IMR-90 (cell line): Measurements from ENCODE around the gene TDRD1. TPM values are rescaled to one million over a fixed set of nuclear protein-coding genes. Genes with fewer than 3 reads are reported as not detected.

ENCODE experiments used
- ATAC-seq: fragments of 200-7000 bp; cut with Tn5 transposase; 2 replicates; pipeline ENCODE4 v1.9.1; 2020; ENCODE audit warnings: low read depth, mild to moderate bottlenecking, moderate library complexity
- BruUV-seq: library from RNA; stranded (reverse); fragments of 400-500 nt; replicated peaks from 2 replicates; lab custom pipeline; 2021; lab: Mats Ljungman, UMichigan
- CTCF ChIA-PET: fragments of 300-600 bp; formaldehyde crosslinking; extraction: SDS; loops from one replicate; lab custom pipeline; 2021; ENCODE audit warnings: antibody characterized with exemption; lab: Yijun Ruan, JAX
- POLR2A ChIA-PET: fragments of 300-600 bp; sonication (Branson Sonifier 250); formaldehyde crosslinking; loops from one replicate; lab custom pipeline; 2022; ENCODE audit warnings: antibody characterized with exemption; ENCODE audit not compliant: unreplicated experiment; lab: Charles Lee
- DNase-seq: peaks from one replicate; pipeline ENCODE4 v3.0.0; 2013
- H2AFZ ChIP-seq: replicated peaks from 2 replicates; pipeline ENCODE3; 2013; ENCODE audit warnings: low read length, mild to moderate bottlenecking; ENCODE audit not compliant: poor library complexity
- H2AK5ac ChIP-seq: 2 replicates; pipeline ENCODE4 v1.6.1; 2013; ENCODE audit warnings: low read depth, low read length, inconsistent platforms
- H2AK9ac ChIP-seq: replicated peaks from 2 replicates; pipeline ENCODE3; 2013; ENCODE audit warnings: mild to moderate bottlenecking, low read depth, low read length, moderate library complexity; ENCODE audit not compliant: poor library complexity
- H2BK120ac ChIP-seq: 2 replicates; pipeline ENCODE4 v1.6.1; 2013; ENCODE audit warnings: low read depth, low read length, inconsistent platforms
- H2BK15ac ChIP-seq: 3 replicates; pipeline ENCODE4 v1.6.1; 2013; ENCODE audit warnings: low read depth, low read length, inconsistent platforms
- H2BK20ac ChIP-seq: 2 replicates; pipeline ENCODE4 v1.6.1; 2013; ENCODE audit warnings: low read depth, mild to moderate bottlenecking, inconsistent platforms, low read length, moderate library complexity
- H2BK5ac ChIP-seq: 2 replicates; pipeline ENCODE4 v1.6.1; 2013; ENCODE audit warnings: mild to moderate bottlenecking, low read depth, low read length, inconsistent platforms; ENCODE audit not compliant: poor library complexity, severe bottlenecking
- H3K14ac ChIP-seq: replicated peaks from 2 replicates; pipeline ENCODE4 v1.6.1; 2013; ENCODE audit warnings: low read depth, low read length, inconsistent platforms
- H3K18ac ChIP-seq: 2 replicates; pipeline ENCODE4 v1.6.1; 2013; ENCODE audit warnings: low read depth, low read length, control low read depth
- H3K23ac ChIP-seq: 2 replicates; pipeline ENCODE4 v1.6.1; 2013; ENCODE audit warnings: low read depth, low read length, inconsistent platforms
- H3K27ac ChIP-seq: 2 replicates; pipeline ENCODE4 v1.5.1; 2013; ENCODE audit warnings: mild to moderate bottlenecking, control low read depth, low read length; ENCODE audit not compliant: insufficient read depth
- H3K27me3 ChIP-seq: 2 replicates; pipeline ENCODE4 v1.6.1; 2013; ENCODE audit warnings: low read length; ENCODE audit not compliant: control insufficient read depth, insufficient read depth
- H3K36me3 ChIP-seq: 2 replicates; pipeline ENCODE4 v1.6.1; 2013; ENCODE audit warnings: low read length, mixed read lengths; ENCODE audit not compliant: control insufficient read depth, insufficient read depth
- H3K4ac ChIP-seq: 2 replicates; pipeline ENCODE4 v1.6.1; 2013; ENCODE audit warnings: low read depth, low read length, inconsistent platforms
- H3K4me1 ChIP-seq: 2 replicates; pipeline ENCODE4 v1.6.1; 2013; ENCODE audit warnings: low read length, mixed read lengths; ENCODE audit not compliant: control insufficient read depth, insufficient read depth
- H3K4me2 ChIP-seq: 2 replicates; pipeline ENCODE4 v1.6.1; 2013; ENCODE audit warnings: low read depth, mild to moderate bottlenecking, control low read depth, low read length, moderate library complexity
- H3K4me3 ChIP-seq: 2 replicates; pipeline ENCODE4 v1.5.1; 2013; ENCODE audit warnings: low read depth, mild to moderate bottlenecking, control low read depth, low read length, moderate library complexity; ENCODE audit not compliant: insufficient read depth
- H3K56ac ChIP-seq: 2 replicates; pipeline ENCODE4 v1.6.1; 2013; ENCODE audit warnings: low read length, inconsistent platforms; ENCODE audit not compliant: insufficient read depth; ENCODE audit errors: extremely low read depth
- H3K79me1 ChIP-seq, 2 experiments: 2 replicates each; pipeline ENCODE4 v1.6.1; 2013; ENCODE audit warnings: low read length in 2 of 2, inconsistent platforms in 1 of 2, low read depth in 1 of 2
- H3K9ac ChIP-seq: 2 replicates; pipeline ENCODE4 v1.6.1; 2013; ENCODE audit warnings: low read depth, low read length, control low read depth
- H3K9me1 ChIP-seq: 2 replicates; pipeline ENCODE4 v1.6.1; 2013; ENCODE audit warnings: low read length, inconsistent platforms; ENCODE audit not compliant: insufficient read depth
- H3K9me3 ChIP-seq: 2 replicates; pipeline ENCODE4 v1.6.1; 2013; ENCODE audit warnings: low read length; ENCODE audit not compliant: control insufficient read depth, insufficient read depth
- H4K20me1 ChIP-seq: 2 replicates; pipeline ENCODE4 v1.6.1; 2013; ENCODE audit warnings: low read length, inconsistent platforms; ENCODE audit not compliant: insufficient read depth
- H4K5ac ChIP-seq: 2 replicates; pipeline ENCODE4 v1.6.1; 2013; ENCODE audit warnings: mild to moderate bottlenecking, low read depth, low read length, control low read depth
- H4K8ac ChIP-seq, 2 experiments: 2 replicates each; pipeline ENCODE4 v1.6.1; 2013; ENCODE audit warnings: low read depth in 2 of 2, low read length in 2 of 2, control low read depth in 1 of 2, inconsistent platforms in 1 of 2
- H4K91ac ChIP-seq: 2 replicates; pipeline ENCODE4 v1.6.1; 2013; ENCODE audit warnings: low read depth, low read length, inconsistent platforms; ENCODE audit not compliant: insufficient read depth
- CHD1 ChIP-seq: IDR thresholded peaks from 2 replicates; pipeline ENCODE4 v1.6.1; 2012; ENCODE audit warnings: low read depth, low read length, improper control_type of control experiment
- FOS ChIP-seq: fragments of 150-350 bp; IDR thresholded peaks from 2 replicates; pipeline ENCODE4 v1.6.1; 2016; ENCODE audit warnings: low read depth, low read length
- MAFK ChIP-seq: IDR thresholded peaks from 2 replicates; pipeline ENCODE4 v1.6.1; 2012; ENCODE audit warnings: low read depth, low read length, improper control_type of control experiment
- MAZ ChIP-seq: IDR thresholded peaks from 2 replicates; pipeline ENCODE4 v1.6.1; 2012; ENCODE audit warnings: low read depth, mild to moderate bottlenecking, low read length, improper control_type of control experiment, moderate library complexity, borderline replicate concordance
- MXI1 ChIP-seq: IDR thresholded peaks from 2 replicates; pipeline ENCODE4 v1.6.1; 2012; ENCODE audit warnings: low read depth, mild to moderate bottlenecking, low read length, moderate library complexity, borderline replicate concordance
- POLR2A ChIP-seq: IDR thresholded peaks from 2 replicates; pipeline ENCODE4 v1.6.1; 2012; ENCODE audit warnings: mild to moderate bottlenecking, low read depth, low read length
- RAD21 ChIP-seq: IDR thresholded peaks from 2 replicates; pipeline ENCODE4 v1.6.1; 2012; ENCODE audit warnings: low read length, improper control_type of control experiment
- RCOR1 ChIP-seq: IDR thresholded peaks from 2 replicates; pipeline ENCODE4 v1.6.1; 2012; ENCODE audit warnings: mild to moderate bottlenecking, low read length, improper control_type of control experiment; ENCODE audit not compliant: insufficient replicate concordance
- SMC3 ChIP-seq: fragments of 150-350 bp; IDR thresholded peaks from 2 replicates; pipeline ENCODE4 v1.6.1; 2016; ENCODE audit warnings: low read depth, mild to moderate bottlenecking, antibody characterized with exemption, low read length, moderate library complexity
- WGBS, 2 experiments: methylation state at CpG; one replicate each; pipeline versions ENCODE4 v1.1.5 to v1.1.7; 2013; ENCODE audit warnings: missing lambda C conversion rate in 2 of 2; ENCODE audit not compliant: insufficient read length in 1 of 2; ENCODE audit errors: extremely low coverage in 2 of 2; 5-methylcytosine and 5-hydroxymethylcytosine counted together
- dilution Hi-C: fragments of 300-500 bp; cut with HindIII; formaldehyde crosslinking; loops from one replicate; pipeline ENCODE4 v1.14.3; 2018; ENCODE audit warnings: low sequenced_read_pairs; ENCODE audit not compliant: unreplicated experiment
- in situ Hi-C: fragments of 300-500 bp; cut with MboI; formaldehyde crosslinking; loops from 3 replicates; pipeline ENCODE4 v1.14.3; 2019; ENCODE audit warnings: low sequenced_read_pairs, inconsistent platforms, mixed read lengths
- intact Hi-C: fragments of 100-400 bp; cut with micrococcal nuclease; formaldehyde crosslinking; loops from 2 replicates; pipeline ENCODE4 v1.10.0; 2022
- polyA plus RNA-seq, 3 experiments: library from polyadenylated mRNA; depleted of rRNA; stranded (reverse); fragments of >200 nt; gene quantifications; 2 replicates each; pipeline ENCODE4 v1.2.3, GENCODE V29; 2012; ENCODE audit warnings: low replicate concordance in 1 of 3
- total RNA-seq: library from RNA; depleted of rRNA; stranded (reverse); fragments of >200 nt; gene quantifications from 2 replicates; pipeline ENCODE4 v1.2.3, GENCODE V29; 2012

Gene TDRD1
- total and polyA plus RNA-seq, 2 of the 4 experiments (the other 2 are of a cell fraction): not detected

- Histone ChIP-seq H3K4me3 (no peak overlapping the region), H2AK5ac (no peak overlapping the region), H3K9ac (no peak overlapping the region), H3K23ac (no peak overlapping the region), H2BK20ac (no peak overlapping the region), H3K9me3 (no peaks in the 10 kb centered on the region), H3K79me1 (no peaks in the 10 kb centered on the region), H3K4ac (no peak overlapping the region), H3K56ac (no peak overlapping the region), H3K9me1 (no peaks in the 10 kb centered on the region), H2AK9ac (no peak overlapping the region), H3K14ac (no peak overlapping the region), H2AFZ (no peak overlapping the region), H2BK15ac (no peak overlapping the region), H3K4me1 (no peaks in the 10 kb centered on the region), H3K27ac (no peak overlapping the region), H2BK120ac (no peak overlapping the region), H3K36me3 (no peaks in the 10 kb centered on the region), H3K18ac (no peak overlapping the region), H4K5ac (no peak overlapping the region), H3K27me3 (peaks cover 47% of the 10 kb centered on the region), H4K8ac (no peak overlapping the region), H4K91ac (no peak overlapping the region), H3K4me2 (no peak overlapping the region), H4K20me1 (no peaks in the 10 kb centered on the region), H2BK5ac (no peak overlapping the region)
- CTCF ChIA-PET: no interaction called here
- in situ Hi-C loops: no loop called here
- DNase-seq (no peak), ATAC-seq (no peak)
- dilution Hi-C loops: no loop called here
- intact Hi-C loops: no loop called here
- 92% methylated on average over 2 of the region's 22 CpGs; no CpG with 5 or more reads in 1 of the 2 experiments for WGBS, 2 experiments
- BruUV-seq: no TSS peak
- TF ChIP-seq CHD1: no peak
- no peak for TF ChIP-seq MAZ
- no peak for TF ChIP-seq RAD21
- no peak for TF ChIP-seq SMC3
- TF ChIP-seq POLR2A: no peak
- no peak for TF ChIP-seq RCOR1
- TF ChIP-seq MAFK: no peak
- TF ChIP-seq FOS: no peak
- TF ChIP-seq MXI1: no peak
- POLR2A ChIA-PET: no interaction called here
Observed at GRCh38 chr10:114278140-114278883, 99.2 kb downstream of the TDRD1 start.
